DOHH2 (cell line): ENCODE results near the gene DLGAP1.

Experiments used
- H3F3A ChIP-seq: fragments of 200-600 bp; sonication (generic), shearing (Covaris generic); 2 replicates; pipeline ENCODE4 v1.6.0; 2016; ENCODE audit warnings: antibody characterized with exemption, mild to moderate bottlenecking; ENCODE audit not compliant: control insufficient read depth, insufficient read depth
- H3K27ac ChIP-seq: fragments of 200-600 bp; sonication (generic); 2 replicates; pipeline ENCODE4 v1.5.1; 2014; ENCODE audit warnings: low read depth, mild to moderate bottlenecking, low read length, moderate library complexity
- H3K27me3 ChIP-seq: fragments of 200-600 bp; sonication (generic); 2 replicates; pipeline ENCODE4 v1.6.1; 2014; ENCODE audit warnings: mild to moderate bottlenecking, low read length, mixed read lengths; ENCODE audit not compliant: control insufficient read depth
- H3K36me3 ChIP-seq: fragments of 200-600 bp; sonication (generic); 2 replicates; pipeline ENCODE4 v1.6.1; 2014; ENCODE audit warnings: mild to moderate bottlenecking, low read length, moderate library complexity, mixed read lengths; ENCODE audit not compliant: control insufficient read depth
- H3K4me1 ChIP-seq: fragments of 200-600 bp; sonication (generic); 2 replicates; pipeline ENCODE4 v1.6.1; 2014; ENCODE audit warnings: mild to moderate bottlenecking, low read length, mixed read lengths; ENCODE audit not compliant: control insufficient read depth
- H3K4me2 ChIP-seq: fragments of 200-600 bp; sonication (generic); 2 replicates; pipeline ENCODE4 v1.6.0; 2014; ENCODE audit warnings: mild to moderate bottlenecking, low read length, moderate library complexity
- H3K4me3 ChIP-seq: fragments of 200-600 bp; sonication (generic); 2 replicates; pipeline ENCODE4 v1.5.1; 2014; ENCODE audit warnings: mild to moderate bottlenecking, low read length, mixed read lengths
- H3K79me2 ChIP-seq: fragments of 200-600 bp; sonication (generic); 2 replicates; pipeline ENCODE4 v1.6.1; 2014; ENCODE audit warnings: mild to moderate bottlenecking, low read length, mixed read lengths; ENCODE audit not compliant: control insufficient read depth
- H3K9me2 ChIP-seq: fragments of 200-600 bp; sonication (generic); replicated peaks from 2 replicates; pipeline ENCODE4 v1.6.1; 2014; ENCODE audit warnings: mild to moderate bottlenecking, low read length, mixed read lengths; ENCODE audit not compliant: control insufficient read depth
- H3K9me3 ChIP-seq: fragments of 200-600 bp; sonication (generic); 2 replicates; pipeline ENCODE4 v1.6.1; 2014; ENCODE audit warnings: antibody characterized with exemption, low read length, mixed read lengths; ENCODE audit not compliant: control insufficient read depth, insufficient read depth
- H4K20me1 ChIP-seq: fragments of 200-600 bp; sonication (generic); 2 replicates; pipeline ENCODE4 v1.6.0; 2014; ENCODE audit warnings: low read depth, mild to moderate bottlenecking, antibody characterized with exemption, low read length, moderate library complexity; ENCODE audit not compliant: control insufficient read depth, insufficient read depth
- CTCF ChIP-seq: fragments of 200-600 bp; sonication (generic); IDR thresholded peaks from one replicate; pipeline ENCODE4 v1.5.1; 2014; ENCODE audit warnings: antibody characterized with exemption, mild to moderate bottlenecking, low read depth, low read length; ENCODE audit not compliant: poor library complexity, severe bottlenecking
- EZH2phosphoT487 ChIP-seq: fragments of 200-600 bp; sonication (generic); IDR thresholded peaks from 2 replicates; pipeline ENCODE4 v1.6.1; 2017; ENCODE audit warnings: borderline replicate concordance, mild to moderate bottlenecking, antibody characterized with exemption, low read length, moderate library complexity, mixed read lengths

Gene DLGAP1

GRCh38 chr18:4433717-4434116, 21.4 kb downstream of the DLGAP1 start:
- Histone ChIP-seq H3K4me1 (peaks cover 14% of the 10 kb centered on the region), H3K27me3 (no peaks in the 10 kb centered on the region), H3K4me3 (no peak overlapping the region), H3K9me3 (no peaks in the 10 kb centered on the region), H3K4me2 (no peak overlapping the region), H3K27ac (no peak overlapping the region), H3K79me2 (no peaks in the 10 kb centered on the region), H3K36me3 (no peaks in the 10 kb centered on the region), H3K9me2 (no peaks in the 10 kb centered on the region), H4K20me1 (no peaks in the 10 kb centered on the region), H3F3A (no peaks in the 10 kb centered on the region)
- TF ChIP-seq EZH2phosphoT487 (no peak), CTCF (no peak)

GRCh38 chr18:4430836-4431235, 24.3 kb downstream of the DLGAP1 start:
- Histone ChIP-seq H3F3A (no peaks in the 10 kb centered on the region), H3K9me2 (0 out of 2 replicates have a peak, but pooled peaks cover 2% of the 10 kb centered on the region), H4K20me1 (no peaks in the 10 kb centered on the region), H3K9me3 (no peaks in the 10 kb centered on the region), H3K4me1 (peaks cover 13% of the 10 kb centered on the region), H3K79me2 (no peaks in the 10 kb centered on the region), H3K27me3 (no peaks in the 10 kb centered on the region), H3K27ac (no peak overlapping the region), H3K4me2 (no peak overlapping the region), H3K36me3 (no peaks in the 10 kb centered on the region), H3K4me3 (no peak overlapping the region)
- no peak for TF ChIP-seq EZH2phosphoT487
- TF ChIP-seq CTCF, result no peak

- Histone ChIP-seq H3K36me3 (no peaks in the 10 kb centered on the region), H3K79me2 (no peaks in the 10 kb centered on the region), H3K4me2 (no peak overlapping the region), H3K9me3 (no peaks in the 10 kb centered on the region), H3F3A (no peaks in the 10 kb centered on the region), H3K9me2 (no peaks in the 10 kb centered on the region), H3K4me1 (no peaks in the 10 kb centered on the region), H3K27me3 (no peaks in the 10 kb centered on the region), H4K20me1 (no peaks in the 10 kb centered on the region), H3K4me3 (no peak overlapping the region), H3K27ac (no peak overlapping the region)
- no peak for TF ChIP-seq EZH2phosphoT487
- no peak for TF ChIP-seq CTCF
Measured at GRCh38 chr18:4417714-4418113, 37.4 kb downstream of the DLGAP1 start.

- Histone ChIP-seq H3F3A (no peaks in the 10 kb centered on the region), H4K20me1 (no peaks in the 10 kb centered on the region), H3K27ac (no peak overlapping the region), H3K9me2 (no peaks in the 10 kb centered on the region), H3K79me2 (no peaks in the 10 kb centered on the region), H3K4me2 (no peak overlapping the region), H3K36me3 (no peaks in the 10 kb centered on the region), H3K27me3 (no peaks in the 10 kb centered on the region), H3K9me3 (no peaks in the 10 kb centered on the region), H3K4me3 (no peak overlapping the region), H3K4me1 (no peaks in the 10 kb centered on the region)
- TF ChIP-seq EZH2phosphoT487, result no peak
- TF ChIP-seq CTCF, result no peak
Measured at GRCh38 chr18:4416976-4417375, 38.1 kb downstream of the DLGAP1 start.
